Bronchial epithelial cell (primary cell): ENCODE data around the gene PKN2. TPM values are rescaled to one million over a fixed set of nuclear protein-coding genes. Genes with fewer than 3 reads are reported as not detected.

Experiments
- DNase-seq: peaks from one replicate; pipeline ENCODE4 v3.0.0-alpha.2; 2010; ENCODE audit warnings: low read depth
- FAIRE-seq: peaks from 2 replicates; lab custom pipeline; 2011; peaks lifted over from hg19 to GRCh38; lab: Jason Lieb, UNC
- H3K27me3 ChIP-seq: 2 replicates; pipeline ENCODE4 v1.5.1; 2011; ENCODE audit warnings: low read length; ENCODE audit not compliant: control insufficient read depth, insufficient read depth
- H3K36me3 ChIP-seq: 2 replicates; pipeline ENCODE4 v1.5.1; 2011; ENCODE audit warnings: low read length; ENCODE audit not compliant: control insufficient read depth, insufficient read depth
- H3K4me3 ChIP-seq: 2 replicates; pipeline ENCODE4 v1.5.1; 2011; ENCODE audit warnings: mild to moderate bottlenecking, low read depth, low read length, control low read depth
- CTCF ChIP-seq: IDR thresholded peaks from 2 replicates; pipeline ENCODE4 v1.5.1; 2011; ENCODE audit warnings: mild to moderate bottlenecking, moderate library complexity, low read length, control low read depth, inconsistent platforms; ENCODE audit not compliant: insufficient read depth, severe bottlenecking
- total RNA-seq: library from RNA; depleted of rRNA; stranded (reverse); fragments of >200 nt; gene quantifications from 2 replicates; pipeline ENCODE4 v1.2.1, GENCODE V29; 2014

PKN2 gene
- total RNA-seq, 1 donor from 2014 or later = 18.2 TPM

GRCh38 chr1:88647249-88647645, 36.8 kb upstream of the PKN2 start:
- Histone ChIP-seq H3K4me3 (no peak overlapping the region), H3K27me3 (no peaks in the 10 kb centered on the region), H3K36me3 (no peaks in the 10 kb centered on the region)
- DNase-seq (peak; percentile 88), FAIRE-seq (no peak)
- TF ChIP-seq CTCF = no peak

- no peak for FAIRE-seq
- Histone ChIP-seq H3K27me3 (no peaks in the 10 kb centered on the region), H3K4me3 (no peak overlapping the region), H3K36me3 (no peaks in the 10 kb centered on the region)
- TF ChIP-seq CTCF = no peak
- no peak for DNase-seq
Observed at GRCh38 chr1:88647749-88648415, 36.2 kb upstream of the PKN2 start.

GRCh38 chr1:88648706-88649105, 35.4 kb upstream of the PKN2 start:
- no peak for FAIRE-seq

GRCh38 chr1:88649932-88650331, 34.1 kb upstream of the PKN2 start:
- DNase-seq (no peak), FAIRE-seq (no peak)
- TF ChIP-seq CTCF = no peak
- Histone ChIP-seq H3K36me3 (no peaks in the 10 kb centered on the region), H3K27me3 (no peaks in the 10 kb centered on the region), H3K4me3 (no peak overlapping the region)

More at GRCh38 chr1:88648706-88649105, 35.4 kb upstream of the PKN2 start:
- H3K27me3 ChIP-seq = no peaks in the 10 kb centered on the region
- no peak for TF ChIP-seq CTCF
- DNase-seq = no peak
- H3K36me3 ChIP-seq = no peaks in the 10 kb centered on the region
- no peak overlapping the region for H3K4me3 ChIP-seq

- no peaks in the 10 kb centered on the region for H3K36me3 ChIP-seq
- H3K27me3 ChIP-seq = no peaks in the 10 kb centered on the region
- TF ChIP-seq CTCF = no peak
- FAIRE-seq (no peak), DNase-seq (peak; percentile 33)
- no peak overlapping the region for H3K4me3 ChIP-seq
Observed at GRCh38 chr1:88650676-88651418, 33.2 kb upstream of the PKN2 start.
